DND-41 (cell line): Measurements from ENCODE around the gene CACNA2D4.

Experiments
- ATAC-seq: fragments of 200-7000 bp; cut with Tn5 transposase; 3 replicates; pipeline ENCODE4 v1.9.1; 2021; ENCODE audit warnings: low read depth; ENCODE audit not compliant: insufficient read depth
- DNase-seq: peaks from one replicate; pipeline ENCODE4 v3.0.0-alpha.2; 2020
- H2AFZ ChIP-seq: 2 replicates; pipeline ENCODE4 v1.6.0; 2012; ENCODE audit warnings: low read depth, low read length
- H3K27ac ChIP-seq: 2 replicates; pipeline ENCODE4 v1.5.1; 2012; ENCODE audit warnings: low read length, inconsistent platforms
- H3K27me3 ChIP-seq: fragments of 200-600 bp; sonication (generic); 2 replicates; pipeline ENCODE4 v1.6.0; 2012; ENCODE audit warnings: low read length, mild to moderate bottlenecking, inconsistent platforms; ENCODE audit not compliant: insufficient read depth, poor library complexity
- H3K36me3 ChIP-seq: 2 replicates; pipeline ENCODE4 v1.5.1; 2012; ENCODE audit warnings: low read length, inconsistent platforms; ENCODE audit not compliant: insufficient read depth
- H3K4me1 ChIP-seq: 2 replicates; pipeline ENCODE4 v1.5.1; 2012; ENCODE audit warnings: mild to moderate bottlenecking, low read length; ENCODE audit not compliant: insufficient read depth
- H3K4me2 ChIP-seq: 2 replicates; pipeline ENCODE4 v1.6.0; 2012; ENCODE audit warnings: mild to moderate bottlenecking, moderate library complexity, low read length, inconsistent platforms; ENCODE audit not compliant: insufficient read depth
- H3K4me3 ChIP-seq, 2 experiments: fragments of 200-600 bp in 1 of 2; shearing (Covaris generic) in 1 of 2; 2 replicates each; pipeline ENCODE4 v1.5.1; 2012 to 2016; ENCODE audit warnings: inconsistent platforms in 2 of 2, low read length in 2 of 2, mild to moderate bottlenecking in 2 of 2, low read depth in 1 of 2, moderate library complexity in 1 of 2
- H3K79me2 ChIP-seq: 2 replicates; pipeline ENCODE4 v1.6.0; 2012; ENCODE audit warnings: low read length, inconsistent platforms; ENCODE audit not compliant: insufficient read depth
- H3K9ac ChIP-seq: 2 replicates; pipeline ENCODE4 v1.6.0; 2012; ENCODE audit warnings: low read depth, mild to moderate bottlenecking, inconsistent platforms, low read length, moderate library complexity
- H3K9me3 ChIP-seq: 2 replicates; pipeline ENCODE4 v1.5.1; 2012; ENCODE audit warnings: low read length, moderate library complexity, mild to moderate bottlenecking, inconsistent platforms; ENCODE audit not compliant: insufficient read depth, severe bottlenecking
- H4K20me1 ChIP-seq: 2 replicates; pipeline ENCODE4 v1.6.0; 2012; ENCODE audit warnings: low read length; ENCODE audit not compliant: insufficient read depth
- EZH2 ChIP-seq: IDR thresholded peaks from 3 replicates; pipeline ENCODE4 v1.6.1; 2012; ENCODE audit warnings: borderline replicate concordance, low read depth, mild to moderate bottlenecking, moderate library complexity, low read length, inconsistent platforms; ENCODE audit not compliant: severe bottlenecking
- TF ChIP-seq, protein P1 (sequence below): IDR thresholded peaks from 2 replicates; pipeline ENCODE4 v1.5.1; 2012; ENCODE audit warnings: borderline replicate concordance, low read length, moderate library complexity, mild to moderate bottlenecking; ENCODE audit not compliant: poor library complexity, severe bottlenecking; ENCODE audit errors: extremely low read depth

CACNA2D4 gene

GRCh38 chr12:1836241-1836803 is 82.1 kb downstream of the CACNA2D4 start:
- Histone ChIP-seq H3K27ac (no peak overlapping the region), H4K20me1 (peaks cover 4% of the 10 kb centered on the region; the same call in 1 of the 2 replicates), H3K4me1 (no peaks in the 10 kb centered on the region), H3K27me3 (no peaks in the 10 kb centered on the region), H3K4me2 (no peak overlapping the region), H3K9me3 (no peaks in the 10 kb centered on the region), H3K9ac (no peak overlapping the region), H3K4me3 (no peak overlapping the region), H3K36me3 (no peaks in the 10 kb centered on the region), H2AFZ (no peak overlapping the region), H3K79me2 (no peaks in the 10 kb centered on the region)
- ATAC-seq (no peak), DNase-seq (no peak)
- TF ChIP-seq EZH2 = no peak
- TF ChIP-seq, protein P1, sequence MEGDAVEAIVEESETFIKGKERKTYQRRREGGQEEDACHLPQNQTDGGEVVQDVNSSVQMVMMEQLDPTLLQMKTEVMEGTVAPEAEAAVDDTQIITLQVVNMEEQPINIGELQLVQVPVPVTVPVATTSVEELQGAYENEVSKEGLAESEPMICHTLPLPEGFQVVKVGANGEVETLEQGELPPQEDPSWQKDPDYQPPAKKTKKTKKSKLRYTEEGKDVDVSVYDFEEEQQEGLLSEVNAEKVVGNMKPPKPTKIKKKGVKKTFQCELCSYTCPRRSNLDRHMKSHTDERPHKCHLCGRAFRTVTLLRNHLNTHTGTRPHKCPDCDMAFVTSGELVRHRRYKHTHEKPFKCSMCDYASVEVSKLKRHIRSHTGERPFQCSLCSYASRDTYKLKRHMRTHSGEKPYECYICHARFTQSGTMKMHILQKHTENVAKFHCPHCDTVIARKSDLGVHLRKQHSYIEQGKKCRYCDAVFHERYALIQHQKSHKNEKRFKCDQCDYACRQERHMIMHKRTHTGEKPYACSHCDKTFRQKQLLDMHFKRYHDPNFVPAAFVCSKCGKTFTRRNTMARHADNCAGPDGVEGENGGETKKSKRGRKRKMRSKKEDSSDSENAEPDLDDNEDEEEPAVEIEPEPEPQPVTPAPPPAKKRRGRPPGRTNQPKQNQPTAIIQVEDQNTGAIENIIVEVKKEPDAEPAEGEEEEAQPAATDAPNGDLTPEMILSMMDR = no peak

GRCh38 chr12:1835211-1836131 is 83.0 kb downstream of the CACNA2D4 start:
- no peak for DNase-seq
- no peaks in the 10 kb centered on the region for H3K4me1 ChIP-seq

DNA sequence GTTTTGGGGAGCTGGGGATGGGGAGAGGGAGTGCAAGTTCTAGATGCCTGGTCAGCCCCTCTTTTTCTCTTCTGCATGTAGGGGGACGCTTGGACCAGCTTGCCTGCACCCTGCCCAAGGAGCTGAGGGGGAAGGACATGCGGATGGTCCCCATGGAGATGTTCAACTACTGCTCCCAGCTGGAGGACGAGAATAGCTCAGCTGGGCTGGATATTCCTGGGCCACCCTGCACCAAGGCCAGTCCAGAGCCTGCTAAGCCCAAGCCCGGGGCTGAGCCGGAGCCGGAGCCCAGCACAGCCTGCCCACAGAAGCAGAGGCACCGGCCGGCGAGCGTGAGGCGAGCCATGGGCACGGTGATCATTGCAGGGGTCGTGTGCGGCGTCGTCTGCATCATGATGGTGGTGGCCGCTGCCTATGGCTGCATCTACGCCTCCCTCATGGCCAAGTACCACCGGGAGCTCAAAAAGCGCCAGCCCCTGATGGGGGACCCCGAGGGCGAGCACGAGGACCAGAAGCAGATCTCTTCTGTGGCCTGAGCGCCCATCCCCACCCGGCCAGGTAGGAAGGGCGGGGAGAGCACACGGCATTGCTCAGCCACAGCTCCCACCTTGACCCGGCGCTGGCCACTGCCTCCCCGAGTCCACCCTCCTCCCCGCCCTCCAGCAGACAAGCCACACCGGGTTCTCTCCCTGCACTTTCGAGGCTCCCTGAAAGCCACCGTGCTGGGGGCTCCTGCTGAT is 84.1 kb downstream of the CACNA2D4 start:
- H3K4me2 ChIP-seq = no peak overlapping the region
- H3K9ac ChIP-seq = no peak overlapping the region
- no peak overlapping the region for H2AFZ ChIP-seq
- H3K9me3 ChIP-seq = no peaks in the 10 kb centered on the region
- no peaks in the 10 kb centered on the region for H3K79me2 ChIP-seq
- no peaks in the 10 kb centered on the region for H3K27me3 ChIP-seq
- no peak overlapping the region for H3K4me3 ChIP-seq
- DNase-seq (no peak), ATAC-seq (no peak)
- H3K4me1 ChIP-seq = no peaks in the 10 kb centered on the region
- TF ChIP-seq, protein P1 = no peak
- no peak for TF ChIP-seq EZH2
- H3K36me3 ChIP-seq = no peaks in the 10 kb centered on the region
- H4K20me1 ChIP-seq = peaks cover 4% of the 10 kb centered on the region; the same call in 1 of the 2 replicates
- H3K27ac ChIP-seq = no peak overlapping the region

More at GRCh38 chr12:1835211-1836131, 83.0 kb downstream of the CACNA2D4 start:
- TF ChIP-seq EZH2 = no peak
- TF ChIP-seq, protein P1 = no peak
- H3K36me3 ChIP-seq = no peaks in the 10 kb centered on the region
- H3K79me2 ChIP-seq = no peaks in the 10 kb centered on the region
- no peaks in the 10 kb centered on the region for H3K27me3 ChIP-seq
- peaks cover 4% of the 10 kb centered on the region; the same call in 1 of the 2 replicates for H4K20me1 ChIP-seq
- no peaks in the 10 kb centered on the region for H3K9me3 ChIP-seq
- no peak for ATAC-seq
- H3K27ac ChIP-seq = no peak overlapping the region
- no peak overlapping the region for H3K4me2 ChIP-seq
- no peak overlapping the region for H2AFZ ChIP-seq
- H3K9ac ChIP-seq = no peak overlapping the region
- no peak overlapping the region for H3K4me3 ChIP-seq
